Measurements from ENCODE around the gene SEZ6. TPM values are rescaled to one million over a fixed set of nuclear protein-coding genes. Genes with fewer than 3 reads are reported as not detected.

Gene SEZ6
- total and polyA plus RNA-seq, 11 donors: 0.25 TPM; not detected in 10

DNA sequence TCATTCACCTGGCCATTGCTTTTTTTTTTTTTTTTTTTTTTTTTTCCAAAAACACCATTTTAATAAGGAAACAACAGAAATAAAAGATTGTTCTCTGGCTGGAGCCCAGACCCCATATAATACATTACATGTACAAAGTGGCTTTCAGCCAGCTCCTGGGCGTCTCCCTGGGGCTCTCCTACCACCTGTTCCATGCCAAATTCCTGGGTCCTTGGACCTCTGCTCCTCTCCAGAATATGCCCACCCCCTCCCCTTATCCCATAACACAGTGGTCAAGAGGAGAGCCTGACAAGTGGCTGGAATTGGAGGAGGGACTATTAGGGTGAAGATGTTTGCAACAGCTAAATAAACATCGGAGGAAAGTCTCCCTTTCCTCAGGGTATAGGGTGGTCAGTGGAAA, 50.9 kb downstream of the SEZ6 start:
- DNase-seq (no peak), ATAC-seq (no peak)
- intact Hi-C loops (cut with DNase I): loop anchor here in 4 of 10 donors (5.0 to 10.0 kb wide), 4 partner anchors 58 to 620 kb away; partner anchors contain the start of genes IFT20 (in 2 of the 4), NEK8 (in 2 of the 4), TLCD1 (in 2 of the 4) and TNFAIP1 (in 2 of the 4)
- TF ChIP-seq, protein P1, sequence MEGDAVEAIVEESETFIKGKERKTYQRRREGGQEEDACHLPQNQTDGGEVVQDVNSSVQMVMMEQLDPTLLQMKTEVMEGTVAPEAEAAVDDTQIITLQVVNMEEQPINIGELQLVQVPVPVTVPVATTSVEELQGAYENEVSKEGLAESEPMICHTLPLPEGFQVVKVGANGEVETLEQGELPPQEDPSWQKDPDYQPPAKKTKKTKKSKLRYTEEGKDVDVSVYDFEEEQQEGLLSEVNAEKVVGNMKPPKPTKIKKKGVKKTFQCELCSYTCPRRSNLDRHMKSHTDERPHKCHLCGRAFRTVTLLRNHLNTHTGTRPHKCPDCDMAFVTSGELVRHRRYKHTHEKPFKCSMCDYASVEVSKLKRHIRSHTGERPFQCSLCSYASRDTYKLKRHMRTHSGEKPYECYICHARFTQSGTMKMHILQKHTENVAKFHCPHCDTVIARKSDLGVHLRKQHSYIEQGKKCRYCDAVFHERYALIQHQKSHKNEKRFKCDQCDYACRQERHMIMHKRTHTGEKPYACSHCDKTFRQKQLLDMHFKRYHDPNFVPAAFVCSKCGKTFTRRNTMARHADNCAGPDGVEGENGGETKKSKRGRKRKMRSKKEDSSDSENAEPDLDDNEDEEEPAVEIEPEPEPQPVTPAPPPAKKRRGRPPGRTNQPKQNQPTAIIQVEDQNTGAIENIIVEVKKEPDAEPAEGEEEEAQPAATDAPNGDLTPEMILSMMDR (IDR thresholded peaks at IDR 0.05): no peak
- no peak for TF ChIP-seq POLR2A (IDR thresholded peaks at IDR 0.05)
- 80 to 95% (median 93%) methylated on average over 2 of the region's 2 CpGs for WGBS, 4 donors
- no peaks in the 10 kb centered on the region for H3K27me3 ChIP-seq
- H3K4me3 ChIP-seq: no peak overlapping the region
- H3K9me3 ChIP-seq: no peaks in the 10 kb centered on the region
- H3K4me1 ChIP-seq: peaks cover 0 to 20% (median 5%) of the 10 kb centered on the region in 12 donors
- no peaks in the 10 kb centered on the region for H3K36me3 ChIP-seq
- H3K27ac ChIP-seq: no peak overlapping the region

- peak in 4 of 5 donors; percentile 52 to 53 (median 53) for DNase-seq
- WGBS, 4 donors: 28 to 38% (median 31%) methylated on average over 5 of the region's 5 CpGs
- H3K27me3 ChIP-seq: no peaks in the 10 kb centered on the region
- H3K9me3 ChIP-seq: no peaks in the 10 kb centered on the region
- H3K4me1 ChIP-seq: peaks cover 0 to 27% (median 6%) of the 10 kb centered on the region in 12 donors
- H3K4me3 ChIP-seq: no peak overlapping the region
- H3K27ac ChIP-seq: peak overlapping the region in 4 of 12 donors; percentile 6 to 98 (median 76)
- TF ChIP-seq POLR2A (IDR thresholded peaks at IDR 0.05): no peak
- TF ChIP-seq, protein P1 (IDR thresholded peaks at IDR 0.05): peak; percentile 74 to 91 (median 81)
- no peaks in the 10 kb centered on the region for H3K36me3 ChIP-seq
- intact Hi-C loops (cut with DNase I): loop anchor here in 7 of 10 donors (2.0 to 10.0 kb wide), 6 partner anchors 56 to 619 kb away; partner anchors contain the start of genes TLCD1 (in 5 of the 7), NEK8 (in 3 of the 7), IFT20 (in 2 of the 7) and TNFAIP1 (in 2 of the 7)
- ATAC-seq: no peak
Measured at GRCh38 chr17:28953444-28954118, 52.3 kb downstream of the SEZ6 start.

DNA sequence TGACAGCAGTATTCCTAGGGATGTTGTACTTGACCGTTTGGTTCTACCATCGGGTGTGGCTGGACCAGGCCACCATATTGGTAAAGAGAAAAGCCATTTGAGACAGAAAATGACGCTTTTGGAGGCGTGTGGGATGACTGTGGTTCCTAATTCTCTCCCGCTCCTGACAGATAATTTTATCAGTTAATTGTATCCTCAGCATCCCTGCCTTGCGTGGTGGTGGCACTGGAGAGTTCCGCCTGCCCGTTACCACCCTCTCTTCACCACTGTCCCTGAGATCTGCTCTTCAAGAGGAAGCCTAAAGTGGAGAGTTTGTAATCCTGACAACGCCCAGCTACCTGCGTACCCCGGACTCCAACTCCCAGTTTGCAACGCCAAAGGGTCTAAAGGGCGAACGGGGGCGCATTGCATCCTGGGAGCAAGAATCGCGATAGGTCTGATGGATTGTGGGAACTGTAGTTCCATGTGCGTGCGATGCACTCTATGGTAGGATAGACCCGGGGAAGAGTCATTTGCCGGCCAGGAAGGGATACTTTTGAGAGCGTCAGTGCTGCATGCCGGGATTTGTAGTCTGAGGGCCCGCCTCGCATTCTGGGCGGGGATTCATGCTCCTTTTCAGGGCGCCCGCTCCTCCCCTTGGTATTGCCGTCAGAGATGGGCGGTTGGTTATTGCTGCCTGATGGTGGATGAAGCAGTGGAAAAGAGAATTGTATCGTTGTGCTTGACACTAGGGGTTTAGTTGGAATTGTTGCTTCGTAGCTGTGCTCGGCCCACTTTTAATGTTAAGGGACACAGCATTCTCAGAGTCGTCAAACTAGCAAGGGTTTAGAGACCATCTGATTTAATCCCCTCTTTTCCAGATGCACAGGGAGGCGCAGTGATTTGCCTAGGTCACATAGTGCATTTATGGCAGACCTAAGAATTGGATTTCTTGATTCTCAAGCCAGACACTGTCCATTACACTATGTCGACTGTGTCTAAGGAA, 53.5 kb downstream of the SEZ6 start:
- H3K4me3 ChIP-seq: peak overlapping the region; percentile 27 to 99 (median 74)
- TF ChIP-seq, protein P1 (IDR thresholded peaks at IDR 0.05): peak in 1 of 12 donors; percentile 15
- peak in 1 of 2 donors; percentile 46 for TF ChIP-seq POLR2A (IDR thresholded peaks at IDR 0.05)
- peaks cover 0 to 6% (median 0%) of the 10 kb centered on the region in 9 donors for H3K36me3 ChIP-seq
- no peaks in the 10 kb centered on the region for H3K9me3 ChIP-seq
- no peaks in the 10 kb centered on the region for H3K27me3 ChIP-seq
- intact Hi-C loops (cut with DNase I): loop anchor here in 8 of 10 donors (1.0 to 10.0 kb wide), 7 partner anchors 55 to 617 kb away; partner anchors contain the start of genes TLCD1 (in 5 of the 8), NEK8 (in 4 of the 8), IFT20 (in 2 of the 8) and TNFAIP1 (in 2 of the 8)
- peaks cover 0 to 40% (median 19%) of the 10 kb centered on the region in 12 donors for H3K4me1 ChIP-seq
- peak overlapping the region; percentile 90 to 100 (median 99) for H3K27ac ChIP-seq
- DNase-seq: peak; percentile 94 to 98 (median 98)
- WGBS, 4 donors: 6 to 8% (median 6%) methylated on average over 27 to 36 of the region's 36 CpGs
- peak; percentile 82 to 91 (median 88) for ATAC-seq

Measured in heart left ventricle (tissue), 16 donors.